ENCODE results near the gene RPS2. TPM values are rescaled to one million over a fixed set of nuclear protein-coding genes. Genes with fewer than 3 reads are reported as not detected.

The RPS2 gene
- polyA plus RNA-seq, 1 donor = 3,325 TPM

- no peak for DNase-seq (ENCODE audit: low read depth)
Measured at GRCh38 chr16:1919327-1919998, 45.2 kb downstream of the RPS2 start.

- DNase-seq (ENCODE audit: low read depth) = no peak
Measured at GRCh38 chr16:1918351-1919326, 46.0 kb downstream of the RPS2 start, which contains the start of gene HS3ST6. TSS of gene HS3ST6 (minus strand) at chr16:1918415. CDS start at chr16:1918323, 92 bp downstream.

- no peak for DNase-seq (ENCODE audit: low read depth)
Measured at GRCh38 chr16:1917665-1918350, 46.8 kb downstream of the RPS2 start.

- no peak for DNase-seq (ENCODE audit: low read depth)
Measured at GRCh38 chr16:1917056-1917664, 47.5 kb downstream of the RPS2 start.

GRCh38 chr16:1916640-1916990, 48.0 kb downstream of the RPS2 start:
- no peak for DNase-seq (ENCODE audit: low read depth)

- DNase-seq (ENCODE audit: low read depth) = no peak
Measured at GRCh38 chr16:1915732-1916639, 48.6 kb downstream of the RPS2 start.

GRCh38 chr16:1914988-1915387, 49.6 kb downstream of the RPS2 start:
- no peak for DNase-seq (ENCODE audit: low read depth)

GRCh38 chr16:1914084-1914608, 50.5 kb downstream of the RPS2 start:
- no peak for DNase-seq (ENCODE audit: low read depth)

GRCh38 chr16:1913327-1914083, 51.1 kb downstream of the RPS2 start:
- DNase-seq (ENCODE audit: low read depth) = no peak

GRCh38 chr16:1912215-1912543, 52.4 kb downstream of the RPS2 start:
- DNase-seq (ENCODE audit: low read depth) = no peak

Other genes starting within 250 kb of the RPS2 start
- gene NME3, start 193.3 kb downstream of the RPS2 start, polyA plus RNA-seq (ENCODE audit: insufficient read length) = 19.5 TPM
- 5.7 TPM for gene EME2, start 192.0 kb downstream of the RPS2 start, polyA plus RNA-seq (ENCODE audit: insufficient read length)
- gene MRPS34, start 191.7 kb downstream of the RPS2 start, polyA plus RNA-seq (ENCODE audit: insufficient read length) = 42.5 TPM
- gene SPSB3, start 182.3 kb downstream of the RPS2 start, polyA plus RNA-seq (ENCODE audit: insufficient read length) = 24.6 TPM
- gene NUBP2, start 181.9 kb downstream of the RPS2 start, polyA plus RNA-seq (ENCODE audit: insufficient read length) = 36.9 TPM
- 0.44 TPM for gene IGFALS, start 171.1 kb downstream of the RPS2 start, polyA plus RNA-seq (ENCODE audit: insufficient read length)
- 44.3 TPM for gene HAGH, start 138.0 kb downstream of the RPS2 start, polyA plus RNA-seq (ENCODE audit: insufficient read length)
- 21.3 TPM for gene FAHD1, start 137.6 kb downstream of the RPS2 start, polyA plus RNA-seq (ENCODE audit: insufficient read length)
- 0.57 TPM for gene MEIOB, start 92.7 kb downstream of the RPS2 start, polyA plus RNA-seq (ENCODE audit: insufficient read length)
- gene HS3ST6, start 46.4 kb downstream of the RPS2 start, polyA plus RNA-seq (ENCODE audit: insufficient read length) = not detected
- gene MSRB1, start 21.6 kb downstream of the RPS2 start, polyA plus RNA-seq (ENCODE audit: insufficient read length) = 38.3 TPM
- gene RPL3L, start 10.1 kb downstream of the RPS2 start, polyA plus RNA-seq (ENCODE audit: insufficient read length) = 56.0 TPM
- gene NDUFB10, start 5.3 kb downstream of the RPS2 start, polyA plus RNA-seq (ENCODE audit: insufficient read length) = 121 TPM
- not detected for gene RNF151, start 2.0 kb upstream of the RPS2 start, polyA plus RNA-seq (ENCODE audit: insufficient read length)
- gene TBL3, start 7.2 kb upstream of the RPS2 start, polyA plus RNA-seq (ENCODE audit: insufficient read length) = 28.4 TPM
- 1.4 TPM for gene NOXO1, start 16.6 kb upstream of the RPS2 start, polyA plus RNA-seq (ENCODE audit: insufficient read length)
- gene GFER, start 19.4 kb upstream of the RPS2 start, polyA plus RNA-seq (ENCODE audit: insufficient read length) = 16.2 TPM
- gene SYNGR3, start 25.1 kb upstream of the RPS2 start, polyA plus RNA-seq (ENCODE audit: insufficient read length) = 1.4 TPM
- gene ZNF598, start 45.0 kb upstream of the RPS2 start, polyA plus RNA-seq (ENCODE audit: insufficient read length) = 24.9 TPM
- gene NPW, start 55.0 kb upstream of the RPS2 start, polyA plus RNA-seq (ENCODE audit: insufficient read length) = 1.1 TPM
- 36.7 TPM for gene NHERF2, start 62.1 kb upstream of the RPS2 start, polyA plus RNA-seq (ENCODE audit: insufficient read length)
- gene NTHL1, start 83.0 kb upstream of the RPS2 start, polyA plus RNA-seq (ENCODE audit: insufficient read length) = 11.2 TPM
- 70.4 TPM for gene TSC2, start 83.2 kb upstream of the RPS2 start, polyA plus RNA-seq (ENCODE audit: insufficient read length)
- gene PKD1, start 171.1 kb upstream of the RPS2 start, polyA plus RNA-seq (ENCODE audit: insufficient read length) = 140 TPM
- gene RAB26, start 183.8 kb upstream of the RPS2 start, polyA plus RNA-seq (ENCODE audit: insufficient read length) = 1.0 TPM
- gene TRAF7, start 191.0 kb upstream of the RPS2 start, polyA plus RNA-seq (ENCODE audit: insufficient read length) = 43.7 TPM
- 2.3 TPM for gene CASKIN1, start 231.8 kb upstream of the RPS2 start, polyA plus RNA-seq (ENCODE audit: insufficient read length)
- gene MLST8, start 240.6 kb upstream of the RPS2 start, polyA plus RNA-seq (ENCODE audit: insufficient read length) = 29.2 TPM
- gene BRICD5, start 246.0 kb upstream of the RPS2 start, polyA plus RNA-seq (ENCODE audit: insufficient read length) = 6.2 TPM

All from forelimb muscle (tissue), 1 donor.